H9 (cell line): ENCODE results near the gene UMPS. TPM values are rescaled to one million over a fixed set of nuclear protein-coding genes. Genes with fewer than 3 reads are reported as not detected.

Experiments
- DNase-seq: peaks from one replicate; pipeline ENCODE4 v3.0.0-alpha.2; 2017
- H2AFZ ChIP-seq: one replicate; pipeline ENCODE4 v1.6.1; 2013; ENCODE audit warnings: mild to moderate bottlenecking, low read length, control low read depth, moderate library complexity
- H2AK5ac ChIP-seq: 2 replicates; pipeline ENCODE4 v1.6.1; 2013; ENCODE audit warnings: low read length, control low read depth, mixed read lengths; ENCODE audit not compliant: insufficient read length
- H2BK120ac ChIP-seq: one replicate; pipeline ENCODE4 v1.6.1; 2013; ENCODE audit warnings: low read depth, mild to moderate bottlenecking, low read length, control low read depth, inconsistent platforms; ENCODE audit not compliant: poor library complexity, severe bottlenecking
- H2BK12ac ChIP-seq: 2 replicates; pipeline ENCODE4 v1.6.1; 2013; ENCODE audit warnings: low read length, control low read depth, mixed read lengths, low read depth; ENCODE audit not compliant: insufficient read length
- H2BK15ac ChIP-seq: 2 replicates; pipeline ENCODE4 v1.6.1; 2013; ENCODE audit warnings: low read depth, low read length, control low read depth
- H2BK20ac ChIP-seq: one replicate; pipeline ENCODE4 v1.6.1; 2013; ENCODE audit warnings: low read depth, mild to moderate bottlenecking, low read length, control low read depth, inconsistent platforms; ENCODE audit not compliant: poor library complexity, severe bottlenecking
- H2BK5ac ChIP-seq: 2 replicates; pipeline ENCODE4 v1.6.1; 2013; ENCODE audit warnings: low read length, control low read depth, mixed read lengths; ENCODE audit not compliant: insufficient read length
- H3K14ac ChIP-seq: 2 replicates; pipeline ENCODE4 v1.6.1; 2013; ENCODE audit warnings: low read length, control low read depth; ENCODE audit not compliant: insufficient read depth
- H3K18ac ChIP-seq: 2 replicates; pipeline ENCODE4 v1.6.1; 2013; ENCODE audit warnings: low read depth, mild to moderate bottlenecking, mixed read lengths, low read length, control low read depth; ENCODE audit not compliant: insufficient read length
- H3K23ac ChIP-seq: 2 replicates; pipeline ENCODE4 v1.6.1; 2013; ENCODE audit warnings: low read length, control low read depth, mixed read lengths, low read depth; ENCODE audit not compliant: insufficient read length
- H3K23me2 ChIP-seq: 2 replicates; pipeline ENCODE4 v1.6.1; 2013; ENCODE audit warnings: low read depth, mild to moderate bottlenecking, mixed read lengths, low read length, control low read depth; ENCODE audit not compliant: insufficient read length, poor library complexity, severe bottlenecking
- H3K27ac ChIP-seq: 2 replicates; pipeline ENCODE4 v1.5.1; 2013; ENCODE audit warnings: low read length, control low read depth, mixed read lengths, low read depth; ENCODE audit not compliant: insufficient read length
- H3K27me3 ChIP-seq: 2 replicates; pipeline ENCODE4 v1.6.1; 2013; ENCODE audit warnings: low read length, control low read depth, inconsistent platforms; ENCODE audit not compliant: insufficient read depth
- H3K4ac ChIP-seq: 2 replicates; pipeline ENCODE4 v1.6.1; 2013; ENCODE audit warnings: low read depth, mild to moderate bottlenecking, control low read depth, inconsistent platforms, low read length, moderate library complexity
- H3K4me1 ChIP-seq: 2 replicates; pipeline ENCODE4 v1.6.1; 2013; ENCODE audit warnings: low read length, control low read depth, inconsistent platforms; ENCODE audit not compliant: insufficient read depth
- H3K4me2 ChIP-seq: 2 replicates; pipeline ENCODE4 v1.6.1; 2013; ENCODE audit warnings: low read length, control low read depth, mixed read lengths; ENCODE audit not compliant: insufficient read length, insufficient read depth
- H3K56ac ChIP-seq: 2 replicates; pipeline ENCODE4 v1.6.1; 2013; ENCODE audit warnings: low read depth, mild to moderate bottlenecking, mixed read lengths, low read length, control low read depth; ENCODE audit not compliant: insufficient read length
- H3K79me1 ChIP-seq: 2 replicates; pipeline ENCODE4 v1.6.1; 2013; ENCODE audit warnings: low read depth, mild to moderate bottlenecking, moderate library complexity, low read length, control low read depth, inconsistent platforms; ENCODE audit not compliant: insufficient read depth, poor library complexity, severe bottlenecking
- H3K79me2 ChIP-seq: 2 replicates; pipeline ENCODE4 v1.6.1; 2013; ENCODE audit warnings: low read length, control low read depth, inconsistent platforms; ENCODE audit not compliant: insufficient read depth
- H3K9ac ChIP-seq: 2 replicates; pipeline ENCODE4 v1.6.1; 2013; ENCODE audit warnings: low read length, control low read depth, mixed read lengths; ENCODE audit not compliant: insufficient read length; ENCODE audit errors: extremely low read depth
- H3K9me3 ChIP-seq: one replicate; pipeline ENCODE4 v1.6.1; 2013; ENCODE audit warnings: low read depth, low read length, inconsistent platforms; ENCODE audit not compliant: control insufficient read depth
- H3T11ph ChIP-seq: one replicate; pipeline ENCODE4 v1.6.1; 2013; ENCODE audit warnings: mild to moderate bottlenecking, low read length, control low read depth, inconsistent platforms
- H4K20me1 ChIP-seq: one replicate; pipeline ENCODE4 v1.6.1; 2013; ENCODE audit not compliant: control insufficient read depth, insufficient read length, insufficient read depth
- H4K5ac ChIP-seq: 2 replicates; pipeline ENCODE4 v1.6.1; 2013; ENCODE audit warnings: low read depth, mild to moderate bottlenecking, mixed read lengths, low read length, control low read depth; ENCODE audit not compliant: insufficient read length
- H4K8ac ChIP-seq: replicated peaks from 2 replicates; pipeline ENCODE4 v1.6.1; 2013; ENCODE audit warnings: low read length, control low read depth, mixed read lengths, low read depth; ENCODE audit not compliant: insufficient read length
- H4K91ac ChIP-seq: 2 replicates; pipeline ENCODE4 v1.6.1; 2013; ENCODE audit warnings: low read depth, mild to moderate bottlenecking, moderate library complexity, mixed read lengths, low read length, control low read depth; ENCODE audit not compliant: insufficient read length
- H3K27ac Mint-ChIP-seq, 3 experiments: 2 replicates in 2 of 3; 3 replicates in 1 of 3; pipeline ENCODE4 v1.8.0; 2020 to 2021; ENCODE audit warnings: mixed read lengths in 3 of 3, mild to moderate bottlenecking in 1 of 3, moderate library complexity in 1 of 3
- H3K27me3 Mint-ChIP-seq: 2 replicates; pipeline ENCODE4 v1.8.0; 2021; ENCODE audit warnings: low read depth, mild to moderate bottlenecking, moderate library complexity, mixed read lengths
- H3K36me3 Mint-ChIP-seq, 3 experiments: 2 replicates in 2 of 3; 3 replicates in 1 of 3; pipeline ENCODE4 v1.8.0; 2020 to 2021; ENCODE audit warnings: low read depth in 3 of 3, mixed read lengths in 3 of 3; ENCODE audit not compliant: insufficient read depth in 1 of 3
- H3K4me1 Mint-ChIP-seq, 2 experiments: 2 replicates each; pipeline ENCODE4 v1.8.0; 2020; ENCODE audit warnings: mixed read lengths in 2 of 2
- H3K4me3 Mint-ChIP-seq, 2 experiments: 2 replicates in 1 of 2; 3 replicates in 1 of 2; pipeline ENCODE4 v1.8.0; 2020 to 2021; ENCODE audit warnings: mild to moderate bottlenecking in 2 of 2, mixed read lengths in 2 of 2, moderate library complexity in 1 of 2
- H3K9me3 Mint-ChIP-seq, 2 experiments: 2 replicates in 1 of 2; 3 replicates in 1 of 2; pipeline ENCODE4 v1.8.0; 2020; ENCODE audit warnings: mild to moderate bottlenecking in 2 of 2, mixed read lengths in 2 of 2, moderate library complexity in 1 of 2
- CTCF ChIP-seq: fragments of 200-600 bp; sonication (generic); conservative IDR thresholded peaks from 3 replicates; pipeline ENCODE4 v1.8.0; 2021; ENCODE audit warnings: antibody characterized with exemption, mild to moderate bottlenecking
- WGBS: extraction: QIAGEN DNeasy Blood & Tissue Kit; methylation state at CpG from one replicate; pipeline ENCODE4 v1.1.7; 2013; ENCODE audit warnings: missing lambda C conversion rate, low lambda C conversion rate, mixed read lengths; ENCODE audit not compliant: insufficient read length; ENCODE audit errors: extremely low coverage; 5-methylcytosine and 5-hydroxymethylcytosine counted together
- total RNA-seq: library from RNA; stranded (reverse); gene quantifications from 2 replicates; pipeline ENCODE4 v1.2.1, GENCODE V29; 2021

UMPS gene
- total RNA-seq, 1 experiment from 2014 or later, result 65.4 TPM

GRCh38 chr3:124792341-124793040, 62.2 kb downstream of the UMPS start:
- Histone ChIP-seq H3K18ac (no peak overlapping the region), H3K79me2 (peaks cover 1% of the 10 kb centered on the region; the same call in 1 of the 2 replicates), H3K9me3 (no peaks in the 10 kb centered on the region), H3K4me1 (no peaks in the 10 kb centered on the region), H3K23ac (no peak overlapping the region), H3K4me2 (no peak overlapping the region), H3K27me3 (no peaks in the 10 kb centered on the region), H3K27ac (no peak overlapping the region), H2BK15ac (no peak overlapping the region), H3T11ph (no peak overlapping the region), H3K9ac (no peak overlapping the region), H2AK5ac (no peak overlapping the region), H4K8ac (no peak overlapping the region), H2BK120ac (no peak overlapping the region), H2BK12ac (no peak overlapping the region), H2BK5ac (no peak overlapping the region), H2BK20ac (no peak overlapping the region), H4K5ac (no peak overlapping the region), H3K14ac (no peak overlapping the region), H3K56ac (no peak overlapping the region), H2AFZ (no peak overlapping the region), H3K79me1 (no peaks in the 10 kb centered on the region), H3K23me2 (no peaks in the 10 kb centered on the region), H3K4ac (no peak overlapping the region), H4K20me1 (no peaks in the 10 kb centered on the region), H4K91ac (no peak overlapping the region)
- Mint-ChIP-seq H3K4me3 (no peak overlapping the region), H3K27me3 (no peaks in the 10 kb centered on the region), H3K4me1 (peaks cover 0 to 3% of the 10 kb centered on the region in 2 experiments; a peak in 1 of 4 replicates), H3K9me3 (no peaks in the 10 kb centered on the region; a peak in 1 of 5 replicates), H3K36me3 (peaks cover 26 to 68% (median 27%) of the 10 kb centered on the region in 3 experiments; a peak in 6 of 7 replicates), H3K27ac (peak overlapping the region in 1 of 3 experiments; percentile 51; a peak in 2 of 7 replicates)
- no CpG with 5 or more reads among the region's 7 CpGs for WGBS
- TF ChIP-seq CTCF, result no peak
- no peak for DNase-seq
